Transverse colon (tissue), 4 donors: ENCODE measurements around the gene SPIB. TPM values are rescaled to one million over a fixed set of nuclear protein-coding genes. Genes with fewer than 3 reads are reported as not detected.

Experiments used
- DNase-seq: peaks from one replicate; pipeline ENCODE4 v3.0.0-alpha.2; 2019
- H3K27ac ChIP-seq, 4 donors: fragments of 200-600 bp; sonication (generic); 2 replicates each; pipeline ENCODE4 v1.5.1; 2016 to 2018; ENCODE audit warnings: inconsistent platforms in 4 of 4
- H3K27me3 ChIP-seq: fragments of 200-600 bp; sonication (generic); 2 replicates; pipeline ENCODE4 v1.5.1; 2017; ENCODE audit warnings: inconsistent platforms
- H3K36me3 ChIP-seq, 4 donors: fragments of 200-600 bp; sonication (generic); 2 replicates each; pipeline ENCODE4 v1.5.1; 2017 to 2019; ENCODE audit warnings: inconsistent platforms in 4 of 4
- H3K4me1 ChIP-seq, 4 donors: fragments of 200-600 bp; sonication (generic); 2 replicates each; pipeline ENCODE4 v1.5.1; 2017 to 2020; ENCODE audit warnings: inconsistent platforms in 4 of 4
- H3K4me3 ChIP-seq, 4 donors: fragments of 200-600 bp; sonication (generic); 1 replicate in 1 of 4; 2 replicates in 3 of 4; pipeline versions ENCODE4 v1.5.1 to v1.6.1; 2017 to 2019; ENCODE audit warnings: inconsistent platforms in 4 of 4
- H3K9me3 ChIP-seq, 2 donors: fragments of 200-600 bp; sonication (generic); 2 replicates each; pipeline ENCODE4 v1.5.1; 2017 to 2019; ENCODE audit warnings: inconsistent platforms in 2 of 2
- EP300 ChIP-seq: sonication (generic); formaldehyde crosslinking; IDR thresholded peaks from one replicate; pipeline ENCODE4 v1.6.1; 2017; ENCODE audit warnings: antibody characterized with exemption, low read depth
- POLR2A ChIP-seq: fragments of 450-650 bp; IDR thresholded peaks from one replicate; pipeline ENCODE4 v1.6.1; 2016; ENCODE audit warnings: antibody characterized with exemption, mild to moderate bottlenecking, moderate library complexity
- POLR2AphosphoS5 ChIP-seq, 3 donors: sonication (generic); formaldehyde crosslinking; IDR thresholded peaks; one replicate each; pipeline ENCODE4 v1.6.1; 2016; ENCODE audit warnings: antibody characterized with exemption in 3 of 3
- WGBS, 2 donors: methylation state at CpG; one replicate each; pipeline ENCODE4 v1.1.5; 2018; ENCODE audit warnings: low coverage in 1 of 2; 5-methylcytosine and 5-hydroxymethylcytosine counted together
- in situ Hi-C, 4 donors: fragments of 200-750 bp; cut with MboI; loops; one replicate each; pipeline versions ENCODE4 v1.15.0 to v1.15.1; 2017; ENCODE audit warnings: low sequenced_read_pairs in 3 of 4, low pct_ligation_motif_present in 1 of 4, low pct_unique_long_range_greater_than_20kb in 1 of 4
- intact Hi-C: fragments of 100-400 bp; cut with DNase I; formaldehyde crosslinking; loops from one replicate; pipeline ENCODE4 v1.15.1; 2023; ENCODE audit warnings: low total_unique reads
- total RNA-seq, 4 donors: library from RNA; depleted of rRNA; stranded (reverse); fragments of >200 nt; gene quantifications; one replicate each; pipeline ENCODE4 v1.1.0, GENCODE V29; 2016
- TF ChIP-seq, protein P1 (sequence below), 5 experiments: fragments of 200-600 bp in 3 of 5; fragments of 450-650 bp in 2 of 5; sonication (generic) in 3 of 5; IDR thresholded peaks; 1 replicate in 2 of 5; 2 replicates in 3 of 5; pipeline ENCODE4 v1.5.1; 2016 to 2017; ENCODE audit warnings: antibody characterized with exemption in 5 of 5, inconsistent platforms in 3 of 5, mild to moderate bottlenecking in 2 of 5, moderate library complexity in 1 of 5

Gene SPIB
- total RNA-seq, 4 donors from 2014 or later: 45.7 to 56.8 (median 51.7) TPM

DNA sequence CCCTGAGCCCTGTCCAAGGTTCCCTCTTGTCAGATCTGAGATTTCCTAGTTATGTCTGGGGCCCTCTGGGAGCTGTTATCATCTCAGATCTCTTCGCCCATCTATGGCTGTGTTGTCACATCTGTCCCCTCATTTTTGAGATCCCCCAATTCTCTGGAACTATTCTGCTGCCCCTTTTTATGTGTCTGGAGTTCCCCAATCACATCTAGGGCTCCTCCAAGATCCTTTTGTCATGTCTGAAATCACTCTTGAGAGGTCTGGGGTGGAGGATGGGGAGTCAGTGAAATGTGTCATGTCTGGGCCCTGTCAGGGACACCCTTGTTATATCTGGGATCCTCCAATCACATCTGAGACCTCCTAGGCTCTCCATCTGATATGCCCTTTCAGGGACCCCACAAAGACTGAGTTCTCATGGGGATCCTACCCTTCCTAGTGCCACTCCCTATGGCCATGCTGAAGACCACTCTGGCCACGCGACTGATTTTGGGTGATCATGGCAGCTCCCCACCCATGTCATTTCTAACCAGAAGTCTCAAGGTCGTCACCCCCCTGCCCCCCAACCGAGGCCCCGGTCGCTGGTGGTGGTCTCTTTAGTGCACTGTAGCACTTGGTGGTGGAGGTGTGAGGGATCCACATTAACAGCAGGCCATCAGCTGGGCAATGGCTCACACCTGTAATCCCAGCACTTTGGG, 10.2 kb downstream of the SPIB start:
- H3K9me3 ChIP-seq: no peaks in the 10 kb centered on the region
- DNase-seq: no peak
- TF ChIP-seq POLR2AphosphoS5 (IDR thresholded peaks at IDR 0.05) (no peak), POLR2A (no peak), EP300 (no peak)
- TF ChIP-seq, protein P1, sequence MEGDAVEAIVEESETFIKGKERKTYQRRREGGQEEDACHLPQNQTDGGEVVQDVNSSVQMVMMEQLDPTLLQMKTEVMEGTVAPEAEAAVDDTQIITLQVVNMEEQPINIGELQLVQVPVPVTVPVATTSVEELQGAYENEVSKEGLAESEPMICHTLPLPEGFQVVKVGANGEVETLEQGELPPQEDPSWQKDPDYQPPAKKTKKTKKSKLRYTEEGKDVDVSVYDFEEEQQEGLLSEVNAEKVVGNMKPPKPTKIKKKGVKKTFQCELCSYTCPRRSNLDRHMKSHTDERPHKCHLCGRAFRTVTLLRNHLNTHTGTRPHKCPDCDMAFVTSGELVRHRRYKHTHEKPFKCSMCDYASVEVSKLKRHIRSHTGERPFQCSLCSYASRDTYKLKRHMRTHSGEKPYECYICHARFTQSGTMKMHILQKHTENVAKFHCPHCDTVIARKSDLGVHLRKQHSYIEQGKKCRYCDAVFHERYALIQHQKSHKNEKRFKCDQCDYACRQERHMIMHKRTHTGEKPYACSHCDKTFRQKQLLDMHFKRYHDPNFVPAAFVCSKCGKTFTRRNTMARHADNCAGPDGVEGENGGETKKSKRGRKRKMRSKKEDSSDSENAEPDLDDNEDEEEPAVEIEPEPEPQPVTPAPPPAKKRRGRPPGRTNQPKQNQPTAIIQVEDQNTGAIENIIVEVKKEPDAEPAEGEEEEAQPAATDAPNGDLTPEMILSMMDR (IDR thresholded peaks at IDR 0.05): no peak
- no peaks in the 10 kb centered on the region for H3K36me3 ChIP-seq
- H3K4me1 ChIP-seq: peaks cover 6 to 31% (median 20%) of the 10 kb centered on the region in 4 donors
- H3K27me3 ChIP-seq: peaks cover 51% of the 10 kb centered on the region
- no peak overlapping the region for H3K4me3 ChIP-seq
- no peak overlapping the region for H3K27ac ChIP-seq
- intact Hi-C loops (no loop called here), in situ Hi-C loops (loop anchor here in 1 of 4 donors (10.0 kb wide), 1 partner anchor 64 kb away; the partner anchor contains the start of gene NAPSA)
- WGBS, 2 donors: 67 to 78% methylated on average over 1 to 7 of the region's 7 CpGs

DNA sequence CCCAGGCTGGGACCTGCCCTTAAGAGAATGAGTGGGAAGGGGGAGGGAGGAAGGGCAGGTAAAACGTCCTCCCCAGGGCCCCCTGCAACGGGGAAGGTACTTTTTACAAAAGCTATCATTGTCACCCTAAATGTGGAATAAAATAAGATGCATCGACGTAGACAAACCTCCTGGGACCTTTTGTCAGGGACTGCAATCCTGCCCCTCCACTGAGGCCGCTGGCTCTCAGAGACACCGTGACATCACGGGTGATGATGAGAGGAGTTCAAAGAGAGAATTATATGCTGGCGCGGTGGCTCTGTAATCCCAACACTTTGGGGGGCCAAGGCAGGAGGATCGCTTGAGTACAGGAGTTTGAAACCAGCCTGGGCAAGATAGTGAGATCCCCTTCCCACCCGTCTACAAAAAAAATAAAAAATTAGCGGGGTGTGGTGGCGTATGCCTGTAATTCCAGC, 12.2 kb downstream of the SPIB start:
- peak overlapping the region in 2 of 4 donors; percentile 51 to 73 for H3K4me3 ChIP-seq
- intact Hi-C loops: no loop called here

DNA sequence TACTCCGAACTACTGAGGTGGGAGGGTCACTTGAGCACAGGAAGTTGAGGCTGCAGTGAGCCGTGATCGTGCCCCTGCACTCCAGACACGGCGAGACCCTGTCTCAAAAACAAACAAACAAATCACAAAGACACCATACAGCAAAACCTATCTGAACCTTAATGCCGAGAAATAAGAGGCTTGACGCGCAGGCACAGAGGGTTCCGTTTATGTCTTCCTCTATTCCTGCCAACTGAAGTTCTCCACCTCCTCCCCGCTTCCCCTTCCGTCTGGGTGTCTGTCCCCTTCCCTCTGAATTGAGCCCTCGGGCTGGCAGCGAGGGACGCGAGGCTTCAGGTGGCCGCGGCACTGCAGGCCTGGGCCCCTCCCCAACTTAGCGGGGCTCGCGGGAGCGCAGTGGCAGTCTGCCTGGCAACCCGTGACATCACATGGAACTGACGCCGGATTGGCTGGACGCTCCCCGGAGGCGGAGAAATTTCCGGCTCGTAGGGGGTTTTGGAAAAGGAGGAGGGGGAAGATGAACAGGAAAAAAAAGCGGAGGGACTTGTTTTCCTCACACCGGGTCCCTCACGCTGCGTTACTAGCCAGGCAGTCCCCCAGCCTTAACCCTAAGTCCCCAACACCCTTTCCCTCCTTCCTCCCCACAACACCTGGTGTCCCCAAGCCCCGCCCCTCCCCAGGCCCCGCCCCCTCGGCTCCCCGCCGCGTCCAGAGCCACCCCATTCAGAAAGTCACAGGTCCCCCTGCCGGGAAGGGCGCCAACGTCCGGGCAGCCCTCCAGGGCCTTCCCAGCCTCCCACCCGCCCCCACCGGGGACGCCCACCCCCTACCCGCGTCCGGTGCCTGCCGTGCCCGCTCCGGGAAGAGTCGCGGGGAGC, 12.8 kb downstream of the SPIB start:
- TF ChIP-seq EP300: no peak
- peak in 1 of 3 donors; percentile 55 for TF ChIP-seq POLR2AphosphoS5 (IDR thresholded peaks at IDR 0.05)
- peak; percentile 43 for TF ChIP-seq POLR2A
- TF ChIP-seq, protein P1 (IDR thresholded peaks at IDR 0.05): no peak
- peaks cover 6 to 26% (median 20%) of the 10 kb centered on the region in 4 donors for H3K4me1 ChIP-seq
- intact Hi-C loops: no loop called here
- no peaks in the 10 kb centered on the region for H3K36me3 ChIP-seq
- in situ Hi-C loops: no loop called here
- 1% methylated on average over 49 of the region's 54 CpGs; no CpG with 5 or more reads in 1 of the 2 donors for WGBS, 2 donors
- peak overlapping the region; percentile 17 to 71 (median 60) for H3K27ac ChIP-seq
- H3K27me3 ChIP-seq: peaks cover 59% of the 10 kb centered on the region
- peak; percentile 90 for DNase-seq
- H3K4me3 ChIP-seq: peak overlapping the region; percentile 42 to 73 (median 57)
- H3K9me3 ChIP-seq: no peaks in the 10 kb centered on the region

More for the DNA sequence above, 12.2 kb downstream of the SPIB start:
- Histone ChIP-seq H3K9me3 (no peaks in the 10 kb centered on the region), H3K27ac (peak overlapping the region in 3 of 4 donors; percentile 51 to 71 (median 69)), H3K27me3 (peaks cover 59% of the 10 kb centered on the region), H3K36me3 (no peaks in the 10 kb centered on the region), H3K4me1 (peaks cover 6 to 26% (median 20%) of the 10 kb centered on the region in 4 donors)
- DNase-seq: no peak
- WGBS, 2 donors: 15% methylated on average over 13 of the region's 13 CpGs; no CpG with 5 or more reads in 1 of the 2 donors
- no peak for TF ChIP-seq POLR2A
- TF ChIP-seq EP300: no peak
- TF ChIP-seq, protein P1 (IDR thresholded peaks at IDR 0.05): no peak
- no peak for TF ChIP-seq POLR2AphosphoS5 (IDR thresholded peaks at IDR 0.05)
- in situ Hi-C loops: no loop called here
